Lower lobe of right lung (tissue), 2 donors: Measurements from ENCODE around the gene RPUSD2. TPM values are rescaled to one million over a fixed set of nuclear protein-coding genes. Genes with fewer than 3 reads are reported as not detected.

ENCODE experiments used
- ATAC-seq, 2 donors: fragments of 200-7000 bp; cut with Tn5 transposase; one replicate each; pipeline ENCODE4 v1.9.1; 2020 to 2022; ENCODE audit warnings: mild to moderate bottlenecking in 2 of 2, moderate library complexity in 2 of 2
- DNase-seq: peaks from one replicate; pipeline ENCODE4 v3.0.0-alpha.2; 2020
- H3K27ac ChIP-seq: fragments of 200-600 bp; one replicate; pipeline ENCODE4 v1.8.0; 2022
- H3K27me3 ChIP-seq: fragments of 200-600 bp; one replicate; pipeline ENCODE4 v1.8.0; 2022; ENCODE audit warnings: low read depth
- H3K36me3 ChIP-seq: fragments of 200-600 bp; one replicate; pipeline ENCODE4 v1.8.0; 2022; ENCODE audit warnings: mild to moderate bottlenecking
- H3K4me1 ChIP-seq: fragments of 200-600 bp; one replicate; pipeline ENCODE4 v1.8.0; 2022
- H3K4me3 ChIP-seq: fragments of 200-600 bp; one replicate; pipeline ENCODE4 v1.8.0; 2022; ENCODE audit warnings: mild to moderate bottlenecking
- H3K9me3 ChIP-seq: fragments of 200-600 bp; one replicate; pipeline ENCODE4 v1.8.0; 2022
- intact Hi-C: fragments of 100-400 bp; cut with DNase I; formaldehyde crosslinking; loops from one replicate; pipeline ENCODE4 v1.11.0; 2022
- total RNA-seq: library from RNA; stranded (reverse); fragmentation: NEBNext Ultra II Directional; extraction: Animal tissue kit (Norgen Biotek cat#: 25700); gene quantifications from one replicate; pipeline ENCODE4 v1.2.1, GENCODE V29; 2021
- TF ChIP-seq, protein P1 (sequence below): fragments of 200-600 bp; IDR thresholded peaks from one replicate; pipeline ENCODE4 v1.8.0; 2022; ENCODE audit warnings: antibody characterized with exemption, mild to moderate bottlenecking
- donor health status: DM: no; HTN: yes; CAD: no; lungs with severe emphysema.

RPUSD2 gene
- total RNA-seq, 1 donor from 2014 or later, result 5.3 TPM

DNA sequence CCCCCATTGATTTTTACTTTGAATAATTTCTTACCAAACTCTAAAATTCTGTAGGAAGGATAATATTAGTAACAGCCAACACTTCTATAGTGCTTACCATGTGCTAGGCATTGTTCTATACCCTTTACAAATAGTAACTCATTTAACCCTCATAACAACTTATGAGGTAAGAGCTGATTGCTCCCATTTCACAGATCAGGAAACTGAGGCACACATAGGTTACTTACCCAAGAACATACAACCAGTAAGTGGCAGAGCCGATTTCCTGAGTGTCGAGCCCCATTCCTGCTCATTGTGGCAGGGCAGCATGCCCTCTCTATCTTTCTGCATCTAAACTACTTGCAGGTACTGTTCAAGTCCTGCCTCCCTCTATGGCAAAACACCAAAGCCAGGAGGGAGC lies 13.2 kb upstream of the RPUSD2 start:
- Histone ChIP-seq H3K27me3 (no peaks in the 10 kb centered on the region), H3K36me3 (peaks cover 46% of the 10 kb centered on the region), H3K9me3 (no peaks in the 10 kb centered on the region), H3K27ac (no peak overlapping the region), H3K4me3 (no peak overlapping the region), H3K4me1 (no peaks in the 10 kb centered on the region)
- intact Hi-C loops, result no loop called here
- TF ChIP-seq, protein P1, sequence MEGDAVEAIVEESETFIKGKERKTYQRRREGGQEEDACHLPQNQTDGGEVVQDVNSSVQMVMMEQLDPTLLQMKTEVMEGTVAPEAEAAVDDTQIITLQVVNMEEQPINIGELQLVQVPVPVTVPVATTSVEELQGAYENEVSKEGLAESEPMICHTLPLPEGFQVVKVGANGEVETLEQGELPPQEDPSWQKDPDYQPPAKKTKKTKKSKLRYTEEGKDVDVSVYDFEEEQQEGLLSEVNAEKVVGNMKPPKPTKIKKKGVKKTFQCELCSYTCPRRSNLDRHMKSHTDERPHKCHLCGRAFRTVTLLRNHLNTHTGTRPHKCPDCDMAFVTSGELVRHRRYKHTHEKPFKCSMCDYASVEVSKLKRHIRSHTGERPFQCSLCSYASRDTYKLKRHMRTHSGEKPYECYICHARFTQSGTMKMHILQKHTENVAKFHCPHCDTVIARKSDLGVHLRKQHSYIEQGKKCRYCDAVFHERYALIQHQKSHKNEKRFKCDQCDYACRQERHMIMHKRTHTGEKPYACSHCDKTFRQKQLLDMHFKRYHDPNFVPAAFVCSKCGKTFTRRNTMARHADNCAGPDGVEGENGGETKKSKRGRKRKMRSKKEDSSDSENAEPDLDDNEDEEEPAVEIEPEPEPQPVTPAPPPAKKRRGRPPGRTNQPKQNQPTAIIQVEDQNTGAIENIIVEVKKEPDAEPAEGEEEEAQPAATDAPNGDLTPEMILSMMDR, result no peak
- ATAC-seq (no peak), DNase-seq (no peak)

DNA sequence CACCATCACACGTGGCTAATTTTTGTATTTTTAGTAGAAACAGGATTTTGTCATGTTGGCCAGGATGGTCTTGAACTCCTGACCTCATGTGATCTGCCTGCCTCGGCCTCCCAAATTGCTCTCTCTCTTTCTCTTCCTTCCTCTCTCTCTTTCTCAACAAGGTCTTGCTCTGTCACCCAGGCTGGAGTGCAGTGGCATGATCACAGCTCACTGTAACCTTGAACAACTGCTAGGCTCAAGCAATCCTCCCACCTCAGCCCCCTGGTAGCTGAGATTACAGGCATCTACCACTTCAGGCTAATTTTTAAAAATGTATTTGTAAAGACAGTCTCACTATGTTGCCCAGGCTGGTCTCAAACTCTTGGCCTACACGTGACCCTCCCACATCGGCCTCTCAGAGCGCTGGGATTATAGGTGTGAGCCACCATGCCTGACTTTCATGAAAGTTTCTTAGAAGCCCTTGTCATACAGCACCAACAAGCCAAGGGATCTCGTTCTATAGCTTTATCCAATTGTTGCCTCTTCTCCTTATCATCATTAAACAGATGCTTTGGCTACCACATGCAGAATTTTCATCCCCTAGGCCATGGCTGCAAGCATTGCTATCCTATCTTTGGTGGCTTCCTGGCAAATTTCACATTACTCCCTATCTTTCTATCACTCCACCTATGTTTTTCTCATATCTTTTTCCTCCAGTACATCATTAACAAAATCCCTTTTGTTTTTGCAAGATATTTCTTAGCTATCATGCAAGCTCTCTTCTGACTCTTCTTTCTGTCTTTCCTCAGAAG lies 10.0 kb upstream of the RPUSD2 start:
- Histone ChIP-seq H3K36me3 (peaks cover 32% of the 10 kb centered on the region), H3K27me3 (no peaks in the 10 kb centered on the region), H3K9me3 (no peaks in the 10 kb centered on the region), H3K4me3 (no peak overlapping the region), H3K4me1 (peaks cover 12% of the 10 kb centered on the region), H3K27ac (no peak overlapping the region)
- TF ChIP-seq, protein P1, result no peak
- intact Hi-C loops, result no loop called here
- no peak for DNase-seq
- no peak for ATAC-seq

DNA sequence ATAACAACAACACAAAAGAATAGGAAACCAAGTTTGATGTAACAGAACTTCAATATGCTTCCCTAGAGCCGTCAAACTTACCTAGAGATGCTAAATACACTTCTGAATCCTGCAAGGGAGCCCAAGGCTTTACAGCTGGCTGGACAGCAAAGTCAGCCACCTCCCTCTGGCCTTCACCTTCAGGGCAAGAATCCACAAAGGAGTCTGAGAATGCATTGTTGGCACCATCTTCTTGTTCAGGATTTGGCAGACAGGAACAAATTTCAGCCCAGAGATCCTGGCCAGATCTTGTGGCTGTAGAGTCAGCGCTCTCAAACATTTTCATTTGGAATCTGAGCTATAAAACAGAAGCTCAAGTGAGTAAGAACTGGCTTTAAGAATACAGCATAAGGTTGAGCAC lies 6.4 kb upstream of the RPUSD2 start:
- H3K9me3 ChIP-seq, result no peaks in the 10 kb centered on the region
- H3K4me1 ChIP-seq, result peaks cover 13% of the 10 kb centered on the region
- DNase-seq (no peak), ATAC-seq (no peak)
- TF ChIP-seq, protein P1, result no peak
- intact Hi-C loops, result no loop called here
- peaks cover 10% of the 10 kb centered on the region for H3K36me3 ChIP-seq
- H3K4me3 ChIP-seq, result no peak overlapping the region
- no peaks in the 10 kb centered on the region for H3K27me3 ChIP-seq
- no peak overlapping the region for H3K27ac ChIP-seq

DNA sequence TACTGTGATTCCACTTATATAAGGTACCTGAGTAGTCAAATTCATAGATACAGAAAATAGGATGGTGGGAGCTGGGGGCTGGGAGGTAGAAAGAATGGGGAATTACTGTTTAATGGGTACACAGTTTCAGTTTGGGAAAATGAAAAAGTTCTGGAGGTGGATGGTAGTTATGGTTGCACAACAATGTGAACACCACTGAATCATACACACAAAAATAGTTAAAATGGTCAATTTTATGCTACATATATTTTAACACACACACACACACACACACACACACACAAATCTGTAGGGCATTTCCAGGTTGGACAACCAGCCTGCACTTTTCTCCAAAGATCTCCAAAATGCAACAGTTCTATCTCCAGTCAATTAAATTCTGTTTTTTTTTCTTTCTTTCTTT lies 5.7 kb upstream of the RPUSD2 start:
- no peak for ATAC-seq
- TF ChIP-seq, protein P1, result no peak
- no peaks in the 10 kb centered on the region for H3K27me3 ChIP-seq
- no peak overlapping the region for H3K27ac ChIP-seq
- peaks cover 10% of the 10 kb centered on the region for H3K36me3 ChIP-seq
- no peaks in the 10 kb centered on the region for H3K9me3 ChIP-seq
- DNase-seq, result no peak
- peaks cover 14% of the 10 kb centered on the region for H3K4me1 ChIP-seq
- intact Hi-C loops, result no loop called here
- no peak overlapping the region for H3K4me3 ChIP-seq

DNA sequence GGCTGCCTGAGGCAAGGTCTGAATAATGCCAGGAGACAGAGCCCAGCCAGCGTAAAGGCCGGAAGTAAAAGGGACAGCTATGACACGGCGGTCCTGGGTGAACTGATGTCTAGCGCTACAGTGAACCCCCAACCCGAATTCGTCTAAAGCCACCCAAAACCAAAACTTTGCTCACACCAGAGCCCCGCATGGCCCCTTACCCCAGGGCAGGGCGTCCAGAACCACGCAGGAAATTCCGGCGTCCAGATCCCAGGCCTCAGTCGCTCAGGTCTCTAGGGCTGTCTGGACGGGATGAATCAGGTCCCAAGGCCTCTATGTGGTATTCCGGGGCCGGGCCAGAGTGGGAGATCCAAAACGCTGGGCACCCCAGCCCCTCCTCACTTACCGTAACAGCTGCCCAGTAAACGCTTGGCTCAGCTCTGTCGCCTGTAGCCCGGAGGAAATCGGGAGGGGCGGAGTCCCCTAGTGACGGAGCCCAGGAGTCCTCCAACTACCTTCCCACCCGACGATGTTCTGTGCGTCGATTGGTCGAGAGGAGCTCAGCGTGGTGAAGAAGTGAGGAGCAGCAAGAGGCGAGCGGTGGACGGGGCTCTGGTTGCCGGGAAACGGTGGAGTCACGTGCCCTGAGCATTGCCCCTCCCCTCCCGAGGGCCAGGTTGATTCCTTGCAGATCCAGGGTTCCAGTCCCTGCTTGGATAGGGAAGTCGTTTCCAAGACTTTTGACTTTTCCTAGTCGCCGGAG lies 4.3 kb upstream of the RPUSD2 start, which contains the start of gene CCDC32:
CCDC32 (minus strand) TSS at position 452 of the 742 bp plus-strand sequence. CDS start 2,027 bp downstream, outside the sequence.
- DNase-seq, result peak; percentile 99
- intact Hi-C loops, result no loop called here
- TF ChIP-seq, protein P1, result no peak
- H3K4me3 ChIP-seq, result peak within 1 kb of the TSS; percentile 94
- H3K4me1 ChIP-seq, result peaks cover 20% of the 10 kb centered on the region
- peaks cover 10% of the 10 kb centered on the region for H3K36me3 ChIP-seq
- peak; percentile 98 to 99 for ATAC-seq
- H3K27me3 ChIP-seq, result no peaks in the 10 kb centered on the region
- peak within 1 kb of the TSS; percentile 96 for H3K27ac ChIP-seq
- no peaks in the 10 kb centered on the region for H3K9me3 ChIP-seq
